Measurements from ENCODE around the gene ECEL1.
A peak's percentile ranks its signal among the peaks of the same experiment; 100 is the strongest.
"Not testable (repeated sequence)": the region's sequence is repeated elsewhere in the genome, so short reads cannot be mapped to it uniquely, and the experiment has no call there.

The ECEL1 gene

DNA sequence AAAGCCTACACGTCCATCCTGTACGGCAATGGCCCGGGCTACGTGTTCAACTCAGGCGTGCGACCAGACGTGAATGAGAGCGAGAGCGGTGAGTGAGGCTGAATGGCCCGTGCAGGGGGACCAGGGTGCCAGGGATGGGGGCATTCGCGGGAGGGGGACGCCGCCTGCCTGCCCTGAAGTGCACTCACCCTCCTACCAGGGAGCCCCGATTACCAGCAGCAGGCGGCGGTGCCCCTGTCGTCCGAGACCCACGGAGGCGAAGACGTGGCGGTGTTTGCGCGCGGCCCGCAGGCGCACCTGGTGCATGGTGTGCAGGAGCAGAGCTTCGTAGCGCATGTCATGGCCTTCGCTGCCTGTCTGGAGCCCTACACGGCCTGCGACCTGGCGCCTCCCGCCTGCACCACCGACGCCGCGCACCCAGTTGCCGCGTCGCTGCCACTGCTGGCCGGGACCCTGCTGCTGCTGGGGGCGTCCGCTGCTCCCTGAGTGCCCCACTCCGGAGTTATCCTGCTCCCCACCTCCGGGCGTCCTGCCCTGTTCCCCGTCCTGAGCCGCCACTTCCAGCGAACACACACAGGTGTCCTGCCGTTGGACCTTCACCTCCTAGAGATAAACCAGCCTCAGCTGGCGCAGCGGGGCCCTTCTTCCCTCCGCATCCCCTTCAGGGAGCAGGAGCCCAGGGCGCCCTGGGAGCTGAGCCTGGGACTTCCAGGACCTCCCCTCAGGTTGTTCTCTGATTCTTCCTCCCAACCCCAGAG lies 28.8 kb downstream of the ECEL1 start:
- no peak for DNase-seq (ENCODE audit: low read depth, low spot score)

DNA sequence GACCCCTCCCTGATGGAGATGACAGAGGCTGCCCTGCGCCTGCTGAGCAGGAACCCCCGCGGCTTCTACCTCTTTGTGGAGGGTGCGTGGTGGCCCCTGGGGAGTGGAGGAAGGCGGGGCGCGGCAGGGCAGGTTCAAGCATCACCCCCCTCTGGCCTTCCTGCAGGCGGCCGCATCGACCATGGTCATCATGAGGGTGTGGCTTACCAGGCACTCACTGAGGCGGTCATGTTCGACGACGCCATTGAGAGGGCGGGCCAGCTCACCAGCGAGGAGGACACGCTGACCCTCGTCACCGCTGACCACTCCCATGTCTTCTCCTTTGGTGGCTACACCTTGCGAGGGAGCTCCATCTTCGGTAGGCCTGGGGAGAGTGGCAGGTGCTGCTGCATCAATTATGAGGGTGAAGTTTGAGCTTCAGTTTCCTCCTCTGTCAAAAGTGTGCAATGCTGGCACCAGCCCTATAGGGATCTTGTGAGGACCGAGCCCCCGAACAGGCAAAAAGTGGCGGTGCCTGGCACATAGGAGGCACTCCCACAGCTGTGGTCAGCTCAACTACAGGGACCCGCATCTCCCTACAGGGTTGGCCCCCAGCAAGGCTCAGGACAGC lies 29.5 kb downstream of the ECEL1 start:
- DNase-seq (ENCODE audit: low read depth, low spot score): no peak

- DNase-seq (ENCODE audit: low read depth, low spot score): no peak
Measured at GRCh38 chr2:232457121-232458011, 30.3 kb downstream of the ECEL1 start.

DNA sequence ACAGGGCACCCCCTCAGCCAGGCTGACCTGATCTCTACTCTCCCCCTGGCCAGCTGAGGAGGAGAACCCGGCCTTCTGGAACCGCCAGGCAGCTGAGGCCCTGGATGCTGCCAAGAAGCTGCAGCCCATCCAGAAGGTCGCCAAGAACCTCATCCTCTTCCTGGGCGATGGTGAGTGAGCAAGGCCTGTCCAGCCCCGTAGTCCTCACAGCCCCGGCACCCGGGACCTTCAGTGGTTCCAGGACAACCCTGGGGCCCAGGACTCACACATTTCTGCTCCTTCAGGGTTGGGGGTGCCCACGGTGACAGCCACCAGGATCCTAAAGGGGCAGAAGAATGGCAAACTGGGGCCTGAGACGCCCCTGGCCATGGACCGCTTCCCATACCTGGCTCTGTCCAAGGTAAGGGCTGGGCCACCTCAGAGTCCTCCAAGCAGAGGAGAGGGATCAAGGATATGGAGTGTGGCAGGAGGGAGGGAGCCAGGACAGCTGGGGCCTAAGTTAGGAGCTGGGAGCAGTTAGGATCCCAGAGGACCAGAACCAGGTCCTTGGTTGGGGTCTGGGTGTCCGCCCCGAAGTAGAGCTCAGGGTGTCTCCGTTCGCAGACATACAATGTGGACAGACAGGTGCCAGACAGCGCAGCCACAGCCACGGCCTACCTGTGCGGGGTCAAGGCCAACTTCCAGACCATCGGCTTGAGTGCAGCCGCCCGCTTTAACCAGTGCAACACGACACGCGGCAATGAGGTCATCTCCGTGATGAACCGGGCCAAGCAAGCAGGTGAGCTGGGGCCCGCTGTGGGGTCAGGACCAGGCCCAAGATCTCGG lies 31.1 kb downstream of the ECEL1 start:
- no peak for DNase-seq (ENCODE audit: low read depth, low spot score)

- no peak for DNase-seq (ENCODE audit: low read depth, low spot score)
Measured at GRCh38 chr2:232455426-232456255, 32.0 kb downstream of the ECEL1 start, which contains the start of gene ALPI. TSS of gene ALPI (plus strand) at chr2:232456153. CDS start at chr2:232456200, 47 bp downstream.

GRCh38 chr2:232454630-232455029 lies 33.0 kb downstream of the ECEL1 start:
- no peak for DNase-seq (ENCODE audit: low read depth, low spot score)

DNA sequence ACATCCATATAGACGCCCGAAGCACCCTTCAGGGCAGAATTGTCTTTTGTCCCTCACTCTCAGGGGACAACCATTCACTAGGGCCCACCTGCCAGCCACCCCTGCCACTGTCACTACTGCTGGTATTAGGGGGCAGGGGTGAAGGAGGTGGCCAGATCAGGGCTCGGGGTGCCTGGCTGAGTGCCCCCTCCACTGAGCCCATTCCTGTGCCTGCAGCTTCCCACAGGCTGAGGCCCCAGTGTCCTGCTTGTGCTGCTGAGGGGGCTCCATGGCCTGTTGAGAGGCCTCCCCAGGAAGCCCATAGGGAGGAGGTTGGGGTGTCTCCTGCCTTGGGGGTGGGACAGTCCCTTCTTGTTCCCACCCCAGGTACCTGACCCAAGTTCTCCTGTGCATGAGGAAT lies 36.0 kb downstream of the ECEL1 start:
- DNase-seq (ENCODE audit: low read depth, low spot score): not testable (repeated sequence)

- DNase-seq (ENCODE audit: low read depth, low spot score): no peak
Measured at GRCh38 chr2:232449964-232450363, 37.7 kb downstream of the ECEL1 start.

- no peak for DNase-seq (ENCODE audit: low read depth, low spot score)
Measured at GRCh38 chr2:232448304-232448690, 39.3 kb downstream of the ECEL1 start.

DNA sequence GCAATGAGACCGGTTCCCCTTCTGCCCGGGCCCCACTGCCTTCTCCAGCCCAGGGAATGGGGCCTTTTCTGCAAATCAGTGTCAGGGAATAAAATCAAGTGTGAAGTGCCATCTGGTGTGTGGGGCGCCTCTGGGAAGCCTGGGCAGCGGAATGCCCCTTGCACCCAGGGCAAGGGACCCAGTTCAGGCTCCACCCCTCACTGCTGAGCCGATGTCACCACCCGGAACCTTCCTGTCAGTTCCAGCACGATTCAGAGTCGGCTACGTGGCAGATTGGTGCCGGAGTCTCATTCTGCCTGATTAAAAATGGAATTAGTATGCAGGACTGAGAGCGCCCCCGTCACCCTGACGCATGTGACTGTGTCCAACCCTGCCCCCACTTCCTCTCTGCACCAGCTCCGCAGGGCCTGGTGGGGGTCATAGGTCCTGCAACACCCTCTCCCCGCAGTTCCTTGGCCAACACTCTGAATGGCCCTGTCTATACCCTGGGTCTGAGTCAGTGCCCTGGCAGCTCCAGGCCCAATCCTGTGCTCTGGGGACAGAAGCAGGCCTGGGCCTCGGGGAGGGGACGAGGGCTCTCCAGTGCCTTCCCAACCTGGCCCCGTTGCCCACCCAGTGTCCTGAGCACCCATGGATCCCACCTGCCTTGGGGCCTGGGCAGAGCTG lies 39.9 kb downstream of the ECEL1 start:
- DNase-seq (ENCODE audit: low read depth, low spot score): no peak

DNA sequence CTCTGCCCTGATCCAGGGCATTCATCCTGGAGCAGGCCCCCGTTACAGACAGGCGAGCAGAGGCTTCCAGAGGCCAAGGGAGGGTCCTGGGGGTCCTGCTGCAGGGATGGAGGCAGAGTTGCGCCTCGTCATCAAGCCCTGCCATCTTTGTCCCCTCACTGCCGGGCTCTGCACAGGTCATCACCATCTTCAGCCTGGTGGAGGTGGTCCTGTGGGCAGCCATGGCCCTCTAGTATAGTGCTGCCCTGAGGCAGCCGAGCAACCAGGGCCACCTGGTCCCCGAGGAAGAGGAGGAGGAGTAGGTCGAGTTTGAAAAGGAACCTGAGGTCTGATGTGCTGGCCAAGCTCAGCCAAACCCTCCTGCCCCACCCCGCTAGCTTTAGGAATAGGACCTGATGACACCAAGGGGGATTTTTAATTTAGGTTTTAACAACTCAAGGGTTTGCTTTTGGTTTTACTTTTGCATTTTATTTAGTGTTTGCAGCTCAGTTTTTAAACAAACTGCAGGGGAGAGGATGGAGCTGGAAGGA lies 40.5 kb downstream of the ECEL1 start:
- no peak for DNase-seq (ENCODE audit: low read depth, low spot score)

DNA sequence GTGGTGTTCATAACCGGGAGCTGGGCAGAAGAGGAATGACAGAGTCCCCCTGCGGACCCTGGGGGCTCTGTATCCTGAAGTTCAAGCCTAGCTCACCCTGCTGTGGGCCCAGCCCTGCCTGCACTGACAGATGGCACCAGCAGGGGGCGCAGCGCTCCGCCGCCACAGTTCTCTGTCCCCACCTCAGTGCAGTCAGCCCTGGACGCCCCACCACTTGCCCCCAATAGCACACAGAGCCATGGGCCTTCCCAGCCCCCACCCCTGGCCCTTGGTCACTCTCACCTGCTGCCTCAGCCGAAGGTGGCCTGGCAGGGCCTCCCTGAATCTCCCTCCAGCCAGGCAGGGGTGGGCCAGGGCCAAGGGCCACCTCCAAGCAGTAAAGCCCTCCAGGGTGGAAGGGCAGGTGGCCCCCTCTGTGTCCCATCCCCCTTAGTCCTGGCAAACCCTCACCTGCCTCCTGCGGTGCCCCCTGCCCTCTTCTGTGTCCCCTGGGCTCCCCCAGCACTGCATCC lies 41.3 kb downstream of the ECEL1 start:
- not testable (repeated sequence) for DNase-seq (ENCODE audit: low read depth, low spot score)

DNA sequence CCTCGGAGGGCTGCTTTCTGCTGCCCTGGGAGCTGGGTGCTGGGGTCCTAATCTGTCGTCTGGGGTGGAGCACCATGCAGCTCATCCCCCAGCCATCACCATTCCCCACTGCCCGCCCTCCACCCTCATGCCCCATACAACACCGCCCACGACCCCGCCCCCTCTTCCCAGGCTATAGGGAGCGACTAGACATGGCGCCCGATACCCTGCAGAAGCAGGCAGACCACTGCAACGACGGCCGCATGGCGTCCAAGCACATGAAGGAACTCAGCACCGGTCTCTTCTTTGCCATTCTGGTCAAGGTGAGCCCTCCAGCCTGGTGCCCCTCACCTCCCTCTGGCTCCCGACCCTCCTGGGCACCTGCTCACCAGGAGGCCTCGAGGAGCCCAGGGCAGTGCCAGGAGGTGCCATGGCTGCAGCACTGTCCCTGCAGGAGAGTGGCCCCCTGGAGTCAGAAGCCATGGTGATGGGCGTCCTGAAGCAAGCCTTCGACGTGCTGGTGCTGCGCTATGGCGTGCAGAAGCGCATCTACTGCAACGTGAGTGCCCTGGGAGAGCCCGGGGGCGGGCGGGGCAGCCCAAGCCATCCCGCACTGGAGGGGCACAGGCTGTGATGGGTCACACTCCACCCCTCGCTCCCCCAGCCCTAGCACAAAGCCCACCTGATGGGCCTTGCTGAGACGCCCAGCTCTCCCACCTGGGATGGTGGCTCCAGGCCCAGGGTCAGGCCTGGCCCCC lies 42.3 kb downstream of the ECEL1 start:
- not testable (repeated sequence) for DNase-seq (ENCODE audit: low read depth, low spot score)

DNA sequence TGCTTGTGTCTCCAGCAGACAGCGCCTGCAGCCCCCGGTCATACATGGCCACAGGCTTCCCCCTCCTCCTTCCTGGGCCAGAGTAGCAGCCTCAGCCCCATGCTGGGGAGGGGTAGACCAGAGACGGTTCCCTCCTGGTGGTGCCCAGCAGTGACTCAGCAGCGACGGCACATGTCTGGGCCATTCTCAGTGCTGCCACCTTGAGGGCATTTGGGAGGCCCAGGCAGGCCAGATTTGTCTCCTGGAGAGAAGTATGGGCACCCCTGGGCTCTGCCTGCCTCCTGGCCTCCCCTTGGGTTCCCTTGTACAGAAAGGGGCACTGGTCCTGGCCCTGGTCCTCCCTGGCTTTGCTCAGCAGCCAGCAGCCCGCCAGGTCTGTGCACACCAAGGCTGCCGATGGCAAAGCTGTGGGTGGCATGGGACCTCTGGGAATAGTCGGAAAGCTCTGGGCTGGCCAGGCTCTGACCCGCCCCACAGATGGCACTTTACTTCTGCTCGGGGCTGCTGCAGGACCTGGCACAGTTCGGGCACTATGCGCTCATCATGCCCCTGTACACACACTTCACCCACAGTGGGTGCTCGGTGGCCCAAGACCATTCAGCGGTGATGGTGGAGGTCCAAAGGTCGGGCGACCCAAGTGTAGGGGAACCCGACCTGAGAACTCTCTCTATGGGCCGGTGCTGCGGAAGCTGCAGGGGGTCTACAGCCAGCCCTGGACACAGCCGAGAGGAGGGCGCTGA lies 43.1 kb downstream of the ECEL1 start:
- peak; percentile 30 for DNase-seq (ENCODE audit: low read depth, low spot score)

DNA sequence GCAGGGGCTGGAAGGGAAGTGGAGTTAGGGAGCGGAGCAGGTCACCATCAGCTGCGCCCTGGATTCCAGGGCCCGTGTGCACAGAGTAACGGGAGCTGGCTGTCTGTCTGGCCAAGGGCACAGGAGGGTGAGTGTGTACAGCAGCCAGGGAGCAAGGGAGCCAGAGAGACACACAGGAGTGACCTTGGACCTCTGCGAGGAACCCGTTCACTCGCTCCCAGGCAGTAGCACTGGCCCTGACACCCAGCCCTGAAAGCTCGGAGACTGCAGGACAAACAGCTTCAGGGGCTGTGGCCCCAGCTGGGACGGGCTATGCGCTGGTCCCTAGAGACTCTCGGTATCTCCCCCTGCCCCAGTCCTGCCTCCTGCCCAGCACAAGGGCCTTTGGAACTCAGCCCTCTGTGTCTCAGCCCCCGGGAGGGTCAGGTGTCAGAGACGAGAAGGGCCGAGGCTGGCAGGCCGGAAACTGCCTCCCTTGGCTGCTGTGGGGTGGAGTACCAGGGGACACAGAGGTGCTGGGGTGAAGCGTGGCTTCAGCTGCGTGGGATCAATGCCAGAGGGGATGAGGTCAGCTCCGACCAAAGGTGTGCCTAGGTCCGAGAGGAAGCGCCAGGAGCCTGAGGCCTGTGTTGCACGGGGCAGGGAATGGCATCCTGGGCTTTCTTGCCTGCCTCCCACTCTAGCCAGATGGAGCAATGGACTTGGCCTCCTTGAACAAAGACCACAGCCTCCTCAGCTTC lies 43.8 kb downstream of the ECEL1 start:
- not testable (repeated sequence) for DNase-seq (ENCODE audit: low read depth, low spot score)

- not testable (repeated sequence) for DNase-seq (ENCODE audit: low read depth, low spot score)
Measured at GRCh38 chr2:232443047-232443446, 44.6 kb downstream of the ECEL1 start.

DNA sequence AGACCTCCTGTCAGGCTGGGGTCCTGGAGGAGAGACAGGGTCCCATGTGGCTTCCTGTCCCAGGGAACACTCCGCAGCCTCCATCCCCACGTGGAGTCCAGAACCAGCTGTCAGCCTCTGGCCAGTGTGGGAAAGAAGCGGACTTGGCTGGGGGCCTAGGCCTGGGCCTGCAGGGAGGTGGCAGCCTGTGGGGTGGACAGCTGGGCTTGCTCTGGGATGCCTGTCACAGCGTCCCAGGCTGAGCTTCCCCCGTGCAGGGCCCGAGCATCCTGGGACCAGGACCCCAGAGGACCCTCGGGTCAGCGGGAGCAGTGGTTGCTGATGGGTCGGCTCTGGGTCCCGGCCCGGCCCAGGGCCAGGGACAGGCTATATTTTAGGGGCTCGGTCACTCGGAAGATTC lies 45.2 kb downstream of the ECEL1 start:
- DNase-seq (ENCODE audit: low read depth, low spot score): not testable (repeated sequence)
